Uterus (tissue), 2 donors: ENCODE results near the gene ACOXL.

ENCODE experiments used
- CTCF ChIP-seq, 4 experiments: fragments of 200-600 bp in 2 of 4; fragments of 450-650 bp in 2 of 4; sonication (generic) in 2 of 4; IDR thresholded peaks; one replicate each; pipeline ENCODE4 v1.5.1; 2016 to 2019; ENCODE audit warnings: antibody characterized with exemption in 4 of 4, mild to moderate bottlenecking in 2 of 4, moderate library complexity in 1 of 4
- POLR2A ChIP-seq, 2 donors: fragments of 450-650 bp; IDR thresholded peaks; one replicate each; pipeline ENCODE4 v1.6.1; 2016; ENCODE audit warnings: antibody characterized with exemption in 2 of 2, mild to moderate bottlenecking in 1 of 2, moderate library complexity in 1 of 2

- TF ChIP-seq CTCF (IDR thresholded peaks at IDR 0.05), result no peak
- no peak for TF ChIP-seq POLR2A (IDR thresholded peaks at IDR 0.05)
These were observed 132.8 kb downstream of the ACOXL start for GRCh38 chr2:110865188-110865587.
